DOHH2 (cell line): ENCODE measurements around the gene ADH1C.

Source experiments
- H3F3A ChIP-seq: fragments of 200-600 bp; sonication (generic), shearing (Covaris generic); 2 replicates; pipeline ENCODE4 v1.6.0; 2016; ENCODE audit warnings: antibody characterized with exemption, mild to moderate bottlenecking; ENCODE audit not compliant: control insufficient read depth, insufficient read depth
- H3K27ac ChIP-seq: fragments of 200-600 bp; sonication (generic); 2 replicates; pipeline ENCODE4 v1.5.1; 2014; ENCODE audit warnings: low read depth, mild to moderate bottlenecking, low read length, moderate library complexity
- H3K27me3 ChIP-seq: fragments of 200-600 bp; sonication (generic); 2 replicates; pipeline ENCODE4 v1.6.1; 2014; ENCODE audit warnings: mild to moderate bottlenecking, low read length, mixed read lengths; ENCODE audit not compliant: control insufficient read depth
- H3K36me3 ChIP-seq: fragments of 200-600 bp; sonication (generic); 2 replicates; pipeline ENCODE4 v1.6.1; 2014; ENCODE audit warnings: mild to moderate bottlenecking, low read length, moderate library complexity, mixed read lengths; ENCODE audit not compliant: control insufficient read depth
- H3K4me1 ChIP-seq: fragments of 200-600 bp; sonication (generic); 2 replicates; pipeline ENCODE4 v1.6.1; 2014; ENCODE audit warnings: mild to moderate bottlenecking, low read length, mixed read lengths; ENCODE audit not compliant: control insufficient read depth
- H3K4me2 ChIP-seq: fragments of 200-600 bp; sonication (generic); 2 replicates; pipeline ENCODE4 v1.6.0; 2014; ENCODE audit warnings: mild to moderate bottlenecking, low read length, moderate library complexity
- H3K4me3 ChIP-seq: fragments of 200-600 bp; sonication (generic); 2 replicates; pipeline ENCODE4 v1.5.1; 2014; ENCODE audit warnings: mild to moderate bottlenecking, low read length, mixed read lengths
- H3K79me2 ChIP-seq: fragments of 200-600 bp; sonication (generic); 2 replicates; pipeline ENCODE4 v1.6.1; 2014; ENCODE audit warnings: mild to moderate bottlenecking, low read length, mixed read lengths; ENCODE audit not compliant: control insufficient read depth
- H3K9me2 ChIP-seq: fragments of 200-600 bp; sonication (generic); replicated peaks from 2 replicates; pipeline ENCODE4 v1.6.1; 2014; ENCODE audit warnings: mild to moderate bottlenecking, low read length, mixed read lengths; ENCODE audit not compliant: control insufficient read depth
- H3K9me3 ChIP-seq: fragments of 200-600 bp; sonication (generic); 2 replicates; pipeline ENCODE4 v1.6.1; 2014; ENCODE audit warnings: antibody characterized with exemption, low read length, mixed read lengths; ENCODE audit not compliant: control insufficient read depth, insufficient read depth
- H4K20me1 ChIP-seq: fragments of 200-600 bp; sonication (generic); 2 replicates; pipeline ENCODE4 v1.6.0; 2014; ENCODE audit warnings: low read depth, mild to moderate bottlenecking, antibody characterized with exemption, low read length, moderate library complexity; ENCODE audit not compliant: control insufficient read depth, insufficient read depth
- EZH2phosphoT487 ChIP-seq: fragments of 200-600 bp; sonication (generic); IDR thresholded peaks from 2 replicates; pipeline ENCODE4 v1.6.1; 2017; ENCODE audit warnings: borderline replicate concordance, mild to moderate bottlenecking, antibody characterized with exemption, low read length, moderate library complexity, mixed read lengths
- TF ChIP-seq, protein P1 (sequence below): fragments of 200-600 bp; sonication (generic); IDR thresholded peaks from one replicate; pipeline ENCODE4 v1.5.1; 2014; ENCODE audit warnings: antibody characterized with exemption, mild to moderate bottlenecking, low read depth, low read length; ENCODE audit not compliant: poor library complexity, severe bottlenecking

ADH1C gene

DNA sequence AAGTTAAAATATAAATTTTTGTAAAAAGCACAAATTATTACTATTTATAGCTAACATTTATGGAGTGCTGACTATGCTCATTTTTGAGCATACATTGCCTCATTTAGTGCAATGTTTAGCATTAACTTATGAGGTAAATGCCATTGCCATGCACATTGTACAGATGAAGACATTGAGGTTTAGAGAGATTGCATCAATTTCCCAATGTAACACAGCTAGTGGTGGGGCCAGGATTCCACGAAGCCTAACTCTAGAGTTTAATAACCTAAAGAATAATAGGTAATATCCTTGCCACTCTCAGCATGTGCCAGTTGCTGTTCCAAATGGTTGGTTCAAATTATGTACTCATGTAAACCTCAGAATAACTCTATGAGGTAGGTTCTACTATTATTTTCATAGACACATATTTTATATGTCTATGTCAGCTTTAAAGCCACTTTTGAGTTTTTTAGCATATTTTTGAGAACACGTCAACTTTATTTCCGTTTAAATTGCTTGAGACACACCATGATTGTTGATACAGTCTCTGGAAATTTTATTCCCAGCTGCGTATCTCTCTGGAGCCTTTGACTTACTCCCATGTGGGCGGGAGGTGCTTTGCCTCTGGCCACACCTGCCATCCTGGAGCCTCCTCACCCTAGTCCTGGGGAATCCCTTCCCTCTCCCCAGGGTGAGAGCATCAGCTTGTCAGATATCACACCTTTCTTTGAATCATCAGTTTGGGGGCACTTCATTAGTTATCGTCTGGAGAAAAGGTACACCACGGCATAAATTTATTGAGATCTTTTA, 51.0 kb downstream of the ADH1C start:
- H3K36me3 ChIP-seq, result no peaks in the 10 kb centered on the region
- H3K9me3 ChIP-seq, result no peaks in the 10 kb centered on the region
- no peaks in the 10 kb centered on the region for H3K9me2 ChIP-seq
- H3K79me2 ChIP-seq, result no peaks in the 10 kb centered on the region
- H3K4me2 ChIP-seq, result no peak overlapping the region
- H3K27me3 ChIP-seq, result no peaks in the 10 kb centered on the region
- H3K4me3 ChIP-seq, result no peak overlapping the region
- TF ChIP-seq, protein P1, sequence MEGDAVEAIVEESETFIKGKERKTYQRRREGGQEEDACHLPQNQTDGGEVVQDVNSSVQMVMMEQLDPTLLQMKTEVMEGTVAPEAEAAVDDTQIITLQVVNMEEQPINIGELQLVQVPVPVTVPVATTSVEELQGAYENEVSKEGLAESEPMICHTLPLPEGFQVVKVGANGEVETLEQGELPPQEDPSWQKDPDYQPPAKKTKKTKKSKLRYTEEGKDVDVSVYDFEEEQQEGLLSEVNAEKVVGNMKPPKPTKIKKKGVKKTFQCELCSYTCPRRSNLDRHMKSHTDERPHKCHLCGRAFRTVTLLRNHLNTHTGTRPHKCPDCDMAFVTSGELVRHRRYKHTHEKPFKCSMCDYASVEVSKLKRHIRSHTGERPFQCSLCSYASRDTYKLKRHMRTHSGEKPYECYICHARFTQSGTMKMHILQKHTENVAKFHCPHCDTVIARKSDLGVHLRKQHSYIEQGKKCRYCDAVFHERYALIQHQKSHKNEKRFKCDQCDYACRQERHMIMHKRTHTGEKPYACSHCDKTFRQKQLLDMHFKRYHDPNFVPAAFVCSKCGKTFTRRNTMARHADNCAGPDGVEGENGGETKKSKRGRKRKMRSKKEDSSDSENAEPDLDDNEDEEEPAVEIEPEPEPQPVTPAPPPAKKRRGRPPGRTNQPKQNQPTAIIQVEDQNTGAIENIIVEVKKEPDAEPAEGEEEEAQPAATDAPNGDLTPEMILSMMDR, result no peak
- TF ChIP-seq EZH2phosphoT487, result no peak
- no peaks in the 10 kb centered on the region for H3F3A ChIP-seq
- H3K4me1 ChIP-seq, result no peaks in the 10 kb centered on the region
- no peaks in the 10 kb centered on the region for H4K20me1 ChIP-seq
- H3K27ac ChIP-seq, result no peak overlapping the region

DNA sequence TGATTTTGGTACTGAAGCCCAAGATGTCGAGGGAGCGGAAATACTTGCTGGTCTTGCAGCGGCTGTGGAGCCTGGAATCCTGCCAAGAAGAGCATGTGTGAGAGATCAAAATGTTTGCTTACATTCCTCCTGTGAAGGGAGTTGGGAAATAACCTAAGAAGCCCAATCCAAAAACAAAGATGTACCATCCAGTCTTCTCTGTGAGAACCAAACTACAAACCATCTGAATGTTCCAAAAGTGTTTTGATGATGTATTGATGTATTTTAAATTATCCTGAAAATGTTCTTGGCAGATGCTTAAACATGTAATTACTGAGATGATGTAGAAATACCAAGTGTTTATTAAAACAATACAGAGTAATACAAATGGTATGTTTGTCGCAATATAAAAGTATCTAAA, 51.6 kb downstream of the ADH1C start:
- no peaks in the 10 kb centered on the region for H3K36me3 ChIP-seq
- H3K27me3 ChIP-seq, result no peaks in the 10 kb centered on the region
- no peak overlapping the region for H3K4me2 ChIP-seq
- no peaks in the 10 kb centered on the region for H4K20me1 ChIP-seq
- no peaks in the 10 kb centered on the region for H3K9me2 ChIP-seq
- H3K27ac ChIP-seq, result no peak overlapping the region
- H3K4me3 ChIP-seq, result no peak overlapping the region
- no peaks in the 10 kb centered on the region for H3F3A ChIP-seq
- no peaks in the 10 kb centered on the region for H3K9me3 ChIP-seq
- no peaks in the 10 kb centered on the region for H3K79me2 ChIP-seq
- no peak for TF ChIP-seq EZH2phosphoT487
- TF ChIP-seq, protein P1, result no peak
- H3K4me1 ChIP-seq, result no peaks in the 10 kb centered on the region

DNA sequence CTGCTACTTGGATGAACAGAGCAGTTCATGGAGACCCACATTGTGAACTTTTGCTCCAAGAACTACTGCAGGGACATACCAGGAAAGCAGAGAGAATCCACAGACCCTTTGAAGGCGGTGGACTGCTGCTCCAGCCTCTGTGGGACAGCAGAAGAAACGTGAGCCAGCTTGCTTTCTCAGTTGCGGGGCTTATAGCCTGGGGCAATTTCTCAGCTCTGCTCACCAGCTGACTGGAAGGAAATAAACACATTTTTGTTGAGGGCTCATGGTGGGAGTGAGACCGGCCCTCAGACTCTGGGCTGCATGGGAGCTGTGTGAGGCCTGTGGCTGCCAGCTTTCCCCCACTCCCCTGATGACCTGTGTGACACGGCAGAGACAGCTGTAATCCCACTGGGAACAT, 59.2 kb downstream of the ADH1C start:
- H3K36me3 ChIP-seq, result no peaks in the 10 kb centered on the region
- H3K4me3 ChIP-seq, result no peak overlapping the region
- no peaks in the 10 kb centered on the region for H3K4me1 ChIP-seq
- no peak overlapping the region for H3K4me2 ChIP-seq
- no peaks in the 10 kb centered on the region for H4K20me1 ChIP-seq
- peaks cover 6% of the 10 kb centered on the region; the same call in 1 of the 2 replicates for H3K9me3 ChIP-seq
- no peaks in the 10 kb centered on the region for H3K79me2 ChIP-seq
- no peak overlapping the region for H3K27ac ChIP-seq
- TF ChIP-seq, protein P1, result no peak
- TF ChIP-seq EZH2phosphoT487, result no peak
- H3F3A ChIP-seq, result no peaks in the 10 kb centered on the region
- no peaks in the 10 kb centered on the region for H3K27me3 ChIP-seq
- no peaks in the 10 kb centered on the region for H3K9me2 ChIP-seq
